ENCODE measurements around the gene ZFP92.

Gene ZFP92

GRCh38 chrX:153441981-153442380, 30.7 kb downstream of the ZFP92 start:
- TF ChIP-seq CTCF (IDR thresholded peaks at IDR 0.05; ENCODE audit: unreplicated experiment in 3 of 3) = no peak
- Mint-ChIP-seq H3K4me1 (no peaks in the 10 kb centered on the region), H3K27ac (no peak overlapping the region), H3K36me3 (ENCODE audit: low read depth) (no peaks in the 10 kb centered on the region), H3K9me3 (peaks cover 13% of the 10 kb centered on the region), H3K4me3 (no peak overlapping the region), H3K27me3 (ENCODE audit: low read depth) (peaks cover 8% of the 10 kb centered on the region)

- TF ChIP-seq CTCF (IDR thresholded peaks at IDR 0.05; ENCODE audit: unreplicated experiment in 3 of 3) = no peak
- no peaks in the 10 kb centered on the region for H3K36me3 Mint-ChIP-seq (ENCODE audit: low read depth)
- peaks cover 12% of the 10 kb centered on the region for H3K9me3 Mint-ChIP-seq
- H3K4me1 Mint-ChIP-seq = no peaks in the 10 kb centered on the region
- no peak overlapping the region for H3K4me3 Mint-ChIP-seq
- no peak overlapping the region for H3K27ac Mint-ChIP-seq
- H3K27me3 Mint-ChIP-seq (ENCODE audit: low read depth) = peaks cover 8% of the 10 kb centered on the region
Measured at GRCh38 chrX:153442463-153442862, 31.2 kb downstream of the ZFP92 start.

- no peak for TF ChIP-seq CTCF (IDR thresholded peaks at IDR 0.05; ENCODE audit: unreplicated experiment in 3 of 3)
- Mint-ChIP-seq H3K4me3 (no peak overlapping the region), H3K36me3 (ENCODE audit: low read depth) (no peaks in the 10 kb centered on the region), H3K27ac (no peak overlapping the region), H3K9me3 (peaks cover 12% of the 10 kb centered on the region), H3K27me3 (ENCODE audit: low read depth) (peaks cover 4% of the 10 kb centered on the region), H3K4me1 (no peaks in the 10 kb centered on the region)
Measured at GRCh38 chrX:153443476-153444332, 32.4 kb downstream of the ZFP92 start.

- TF ChIP-seq CTCF (IDR thresholded peaks at IDR 0.05; ENCODE audit: unreplicated experiment in 3 of 3) = no peak
- H3K4me1 Mint-ChIP-seq = peaks cover under 1% of the 10 kb centered on the region
- H3K4me3 Mint-ChIP-seq = no peak overlapping the region
- peaks cover 10% of the 10 kb centered on the region for H3K9me3 Mint-ChIP-seq
- H3K27ac Mint-ChIP-seq = no peak overlapping the region
- H3K36me3 Mint-ChIP-seq (ENCODE audit: low read depth) = no peaks in the 10 kb centered on the region
- no peaks in the 10 kb centered on the region for H3K27me3 Mint-ChIP-seq (ENCODE audit: low read depth)
Measured at GRCh38 chrX:153444333-153445011, 33.2 kb downstream of the ZFP92 start.

GRCh38 chrX:153445106-153445855, 34.0 kb downstream of the ZFP92 start:
- Mint-ChIP-seq H3K4me1 (peaks cover 5% of the 10 kb centered on the region), H3K9me3 (peaks cover 7% of the 10 kb centered on the region), H3K27me3 (ENCODE audit: low read depth) (no peaks in the 10 kb centered on the region)

More at GRCh38 chrX:153445106-153445855, 34.0 kb downstream of the ZFP92 start:
- no peak for TF ChIP-seq CTCF (IDR thresholded peaks at IDR 0.05; ENCODE audit: unreplicated experiment in 3 of 3)
- no peak overlapping the region for H3K27ac Mint-ChIP-seq
- no peak overlapping the region for H3K4me3 Mint-ChIP-seq
- H3K36me3 Mint-ChIP-seq (ENCODE audit: low read depth) = no peaks in the 10 kb centered on the region

Measured in nephron (organoid).